ENCODE measurements around the gene RHBDD3. TPM values are rescaled to one million over a fixed set of nuclear protein-coding genes. Genes with fewer than 3 reads are reported as not detected.

The RHBDD3 gene
- polyA plus RNA-seq, 3 donors: 4.0 to 11.1 (median 4.8) TPM

GRCh38 chr22:29230972-29231875 lies 36.6 kb downstream of the RHBDD3 start:
- H4K20me1 ChIP-seq (ENCODE audit: insufficient read depth, low read length): no peaks in the 10 kb centered on the region
- no peaks in the 10 kb centered on the region for H3K4me1 ChIP-seq (ENCODE audit: control insufficient read depth in 1 of 2, insufficient read depth in 2 of 2, low read length in 2 of 2)
- H3K27me3 Mint-ChIP-seq (ENCODE audit: low read depth in 3 of 3): peaks cover 0 to 6% (median 1%) of the 10 kb centered on the region in 3 donors
- peaks cover 0 to 14% (median 4%) of the 10 kb centered on the region in 7 donors for H3K9me3 Mint-ChIP-seq
- no peaks in the 10 kb centered on the region for H3K4me1 Mint-ChIP-seq
- WGBS (ENCODE audit: insufficient coverage): 96% methylated on average over 7 of the region's 19 CpGs
- intact Hi-C loops (cut with micrococcal nuclease): no loop called here
- H3K4me3 ChIP-seq (replicated peaks in 1 of 3; ENCODE audit: low read depth in 2 of 3, low read length in 3 of 3): no peak overlapping the region
- H3K9me3 ChIP-seq (replicated peaks in 1 of 2; ENCODE audit: control insufficient read depth in 1 of 2, insufficient read depth in 1 of 2, low read length in 2 of 2): no peaks in the 10 kb centered on the region
- no peak overlapping the region for H3K27ac ChIP-seq (ENCODE audit: low read depth in 1 of 2, low read length in 2 of 2)
- TF ChIP-seq CTCF (IDR thresholded peaks at IDR 0.05): no peak
- no peak overlapping the region for H3K27ac Mint-ChIP-seq
- no peaks in the 10 kb centered on the region for H3K36me3 Mint-ChIP-seq
- no peak overlapping the region for H3K4me2 ChIP-seq (replicated peaks; ENCODE audit: extremely low read depth, low read length, poor library complexity, severe bottlenecking)
- no peak for DNase-seq
- H3K4me3 Mint-ChIP-seq: no peak overlapping the region
- no peaks in the 10 kb centered on the region for H3K27me3 ChIP-seq (ENCODE audit: control insufficient read depth in 2 of 2, insufficient read depth in 2 of 2, low read length in 2 of 2)
- H3K9ac ChIP-seq (ENCODE audit: insufficient read depth, low read length, poor library complexity, severe bottlenecking): no peak overlapping the region
- H2AFZ ChIP-seq (ENCODE audit: insufficient read depth, low read depth, low read length, poor library complexity, severe bottlenecking): no peak overlapping the region
- H3K36me3 ChIP-seq (replicated peaks in 1 of 2; ENCODE audit: control insufficient read depth in 1 of 2, insufficient read depth in 2 of 2, low read length in 2 of 2): no peaks in the 10 kb centered on the region
- H3K79me2 ChIP-seq (ENCODE audit: insufficient read depth, low read length): no peaks in the 10 kb centered on the region

DNA sequence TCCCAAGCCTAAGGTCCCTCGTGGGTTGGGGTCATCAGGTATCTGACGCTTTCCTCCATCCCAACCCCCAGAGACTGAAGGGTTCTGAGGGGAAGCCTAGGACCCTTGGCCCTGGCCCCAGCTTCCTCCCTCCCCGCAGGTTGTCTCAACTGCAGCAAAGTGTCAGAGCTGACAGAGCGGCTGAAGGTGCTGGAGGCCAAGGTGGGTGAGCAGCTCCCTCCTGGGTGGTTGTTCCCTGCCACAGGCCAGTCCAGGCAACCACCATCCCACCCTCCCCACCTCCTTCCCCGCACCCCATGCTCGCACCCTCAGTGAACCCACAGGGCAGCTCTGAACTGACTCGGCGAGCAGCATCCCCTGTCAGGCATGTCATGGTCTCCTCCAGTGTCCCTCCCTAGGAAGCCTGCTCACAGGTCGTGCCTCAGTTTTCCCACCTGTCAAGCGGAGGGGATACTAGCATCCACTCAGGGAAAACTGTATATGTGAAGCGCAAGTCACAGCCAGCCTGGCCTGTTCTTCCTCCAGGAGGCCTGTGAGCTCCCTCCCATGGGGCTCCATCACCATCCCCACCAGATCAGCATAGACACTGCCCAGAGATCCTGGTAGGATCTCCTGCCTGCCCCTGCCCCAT lies 41.3 kb downstream of the RHBDD3 start:
- H3K9me3 ChIP-seq (replicated peaks in 1 of 2; ENCODE audit: control insufficient read depth in 1 of 2, insufficient read depth in 1 of 2, low read length in 2 of 2): no peaks in the 10 kb centered on the region
- peaks cover 0 to 3% (median 1%) of the 10 kb centered on the region in 3 donors for H3K27me3 Mint-ChIP-seq (ENCODE audit: low read depth in 3 of 3)
- no peak for DNase-seq
- H3K4me1 Mint-ChIP-seq: peaks cover 5% of the 10 kb centered on the region
- no peak overlapping the region for H3K27ac Mint-ChIP-seq
- peak overlapping the region; percentile 8 for H3K9ac ChIP-seq (ENCODE audit: insufficient read depth, low read length, poor library complexity, severe bottlenecking)
- H3K4me3 ChIP-seq (replicated peaks in 1 of 3; ENCODE audit: low read depth in 2 of 3, low read length in 3 of 3): no peak overlapping the region
- H3K36me3 ChIP-seq (replicated peaks in 1 of 2; ENCODE audit: control insufficient read depth in 1 of 2, insufficient read depth in 2 of 2, low read length in 2 of 2): no peaks in the 10 kb centered on the region
- no peaks in the 10 kb centered on the region for H3K27me3 ChIP-seq (ENCODE audit: control insufficient read depth in 2 of 2, insufficient read depth in 2 of 2, low read length in 2 of 2)
- intact Hi-C loops (cut with micrococcal nuclease): no loop called here
- H4K20me1 ChIP-seq (ENCODE audit: insufficient read depth, low read length): no peaks in the 10 kb centered on the region
- 98% methylated on average over 9 of the region's 11 CpGs for WGBS (ENCODE audit: insufficient coverage)
- H3K36me3 Mint-ChIP-seq: no peaks in the 10 kb centered on the region
- TF ChIP-seq CTCF (IDR thresholded peaks at IDR 0.05): no peak
- H3K4me1 ChIP-seq (ENCODE audit: control insufficient read depth in 1 of 2, insufficient read depth in 2 of 2, low read length in 2 of 2): no peaks in the 10 kb centered on the region
- no peaks in the 10 kb centered on the region for H3K79me2 ChIP-seq (ENCODE audit: insufficient read depth, low read length)
- no peak overlapping the region for H3K4me2 ChIP-seq (replicated peaks; ENCODE audit: extremely low read depth, low read length, poor library complexity, severe bottlenecking)
- H3K9me3 Mint-ChIP-seq: no peaks in the 10 kb centered on the region
- no peak overlapping the region for H3K27ac ChIP-seq (ENCODE audit: low read depth in 1 of 2, low read length in 2 of 2)
- no peak overlapping the region for H2AFZ ChIP-seq (ENCODE audit: insufficient read depth, low read depth, low read length, poor library complexity, severe bottlenecking)
- no peak overlapping the region for H3K4me3 Mint-ChIP-seq

Measured in CD14-positive monocyte (primary cell).